Measurements from ENCODE around the gene ITGB6.

DNA sequence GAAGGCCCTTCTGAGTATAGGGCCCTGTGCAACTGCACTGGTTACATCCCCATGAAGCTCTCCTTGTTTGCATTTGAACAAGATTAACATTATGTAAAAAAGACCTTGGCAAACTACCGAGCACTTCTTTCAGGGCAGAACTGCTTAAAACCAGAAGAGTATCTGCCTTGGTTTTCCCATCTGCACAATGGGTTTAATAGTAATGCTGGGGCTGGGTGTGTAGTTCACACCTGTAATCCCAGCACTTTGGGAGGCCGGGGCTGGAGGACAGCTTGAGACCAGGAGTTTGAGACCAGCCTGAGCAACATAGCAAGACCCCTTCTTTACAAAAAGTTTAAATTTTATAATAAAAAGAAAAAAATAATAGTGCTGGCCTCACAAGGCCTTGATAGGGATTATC, 146.1 kb downstream of the ITGB6 start:
- TF ChIP-seq, protein P1, sequence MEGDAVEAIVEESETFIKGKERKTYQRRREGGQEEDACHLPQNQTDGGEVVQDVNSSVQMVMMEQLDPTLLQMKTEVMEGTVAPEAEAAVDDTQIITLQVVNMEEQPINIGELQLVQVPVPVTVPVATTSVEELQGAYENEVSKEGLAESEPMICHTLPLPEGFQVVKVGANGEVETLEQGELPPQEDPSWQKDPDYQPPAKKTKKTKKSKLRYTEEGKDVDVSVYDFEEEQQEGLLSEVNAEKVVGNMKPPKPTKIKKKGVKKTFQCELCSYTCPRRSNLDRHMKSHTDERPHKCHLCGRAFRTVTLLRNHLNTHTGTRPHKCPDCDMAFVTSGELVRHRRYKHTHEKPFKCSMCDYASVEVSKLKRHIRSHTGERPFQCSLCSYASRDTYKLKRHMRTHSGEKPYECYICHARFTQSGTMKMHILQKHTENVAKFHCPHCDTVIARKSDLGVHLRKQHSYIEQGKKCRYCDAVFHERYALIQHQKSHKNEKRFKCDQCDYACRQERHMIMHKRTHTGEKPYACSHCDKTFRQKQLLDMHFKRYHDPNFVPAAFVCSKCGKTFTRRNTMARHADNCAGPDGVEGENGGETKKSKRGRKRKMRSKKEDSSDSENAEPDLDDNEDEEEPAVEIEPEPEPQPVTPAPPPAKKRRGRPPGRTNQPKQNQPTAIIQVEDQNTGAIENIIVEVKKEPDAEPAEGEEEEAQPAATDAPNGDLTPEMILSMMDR (IDR thresholded peaks at IDR 0.05): no peak
- no peak for TF ChIP-seq POLR2A (IDR thresholded peaks at IDR 0.05)

Measured in testis (tissue), 2 donors.